ENCODE results near the gene CD82.
"Not testable (repeated sequence)": the region's sequence is repeated elsewhere in the genome, so short reads cannot be mapped to it uniquely, and the experiment has no call there.

Gene CD82

DNA sequence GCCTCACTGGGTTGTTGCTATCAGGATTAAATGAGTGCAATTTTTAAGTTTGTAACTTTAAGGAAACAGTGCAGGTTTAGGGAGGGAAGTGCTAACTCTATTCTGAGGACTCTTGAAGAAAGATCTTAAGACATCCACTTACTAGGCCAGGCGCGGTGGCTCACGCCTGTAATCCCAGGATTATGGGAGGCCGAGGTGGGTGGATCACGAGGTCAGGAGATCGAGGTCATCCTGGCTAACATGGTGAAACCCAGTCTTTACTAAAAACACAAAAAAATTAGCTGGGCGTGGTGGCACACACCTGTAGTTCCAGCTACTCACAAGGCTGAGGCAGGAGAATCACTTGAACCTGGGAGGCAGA lies 5.5 kb upstream of the CD82 start:
- not testable (repeated sequence) for DNase-seq (ENCODE audit: low spot score)

DNA sequence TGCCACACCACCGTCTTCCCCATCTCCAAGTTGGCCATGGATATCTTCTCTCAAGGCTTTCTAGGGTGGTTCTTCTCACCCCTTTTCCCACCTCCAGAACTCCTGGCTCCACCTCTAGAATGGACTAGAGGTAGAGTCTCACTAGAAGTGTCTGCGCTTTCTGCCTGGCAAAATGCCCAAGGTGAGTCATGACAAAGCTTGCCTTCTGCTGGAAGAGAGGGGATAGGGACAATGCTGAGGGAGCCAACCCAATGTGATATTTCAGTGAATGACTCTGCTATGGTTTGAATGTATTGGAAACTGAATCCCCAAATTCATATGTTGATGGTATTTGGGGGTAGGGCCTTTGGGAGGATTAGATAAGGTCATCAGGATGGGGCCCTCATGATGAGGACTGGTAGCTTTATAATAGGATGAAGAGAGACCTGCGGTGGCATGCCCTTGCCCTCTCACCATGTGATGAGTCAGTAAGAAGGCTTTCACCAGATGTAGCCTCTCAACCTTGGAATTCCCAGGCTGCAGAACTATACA lies 4.1 kb upstream of the CD82 start:
- no peak for DNase-seq (ENCODE audit: low spot score)

DNA sequence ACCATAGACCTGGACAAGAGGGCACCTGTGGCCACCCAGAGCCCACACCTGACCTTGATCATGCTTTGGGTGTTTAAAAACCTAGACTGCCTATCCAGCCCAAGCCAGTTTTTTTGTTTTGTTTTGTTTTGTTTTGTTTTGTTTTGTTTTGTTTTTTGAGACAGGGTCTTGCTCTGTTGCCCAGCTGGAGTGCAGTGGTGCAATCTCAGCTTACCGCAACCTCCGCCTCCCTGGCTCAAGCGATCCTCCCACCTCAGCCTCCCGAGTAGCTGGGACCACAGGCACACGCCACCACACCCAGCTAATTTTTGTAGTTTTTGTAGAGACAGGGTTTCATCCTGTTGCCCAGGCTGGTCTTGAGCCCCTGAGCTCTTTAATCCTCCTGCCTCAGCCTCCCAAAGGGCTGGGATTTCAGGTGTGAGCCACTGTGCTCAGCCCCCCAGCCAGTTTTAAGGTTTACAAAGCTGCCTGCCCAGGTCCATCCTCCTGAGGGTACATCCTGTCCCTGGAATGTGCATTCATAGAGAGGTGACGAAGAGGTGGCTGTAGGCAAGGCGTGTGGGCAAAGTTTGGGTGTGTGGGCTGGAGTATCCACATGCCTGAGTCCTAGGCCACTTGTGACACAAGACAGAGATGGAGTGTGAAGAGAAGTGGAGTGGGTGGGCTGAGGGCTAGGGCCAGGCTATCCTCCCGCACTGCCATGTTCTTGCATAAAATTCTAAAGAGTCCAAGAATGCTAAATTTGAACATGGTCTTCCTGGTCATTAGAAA lies 3.3 kb upstream of the CD82 start:
- no peak for DNase-seq (ENCODE audit: low spot score)

DNA sequence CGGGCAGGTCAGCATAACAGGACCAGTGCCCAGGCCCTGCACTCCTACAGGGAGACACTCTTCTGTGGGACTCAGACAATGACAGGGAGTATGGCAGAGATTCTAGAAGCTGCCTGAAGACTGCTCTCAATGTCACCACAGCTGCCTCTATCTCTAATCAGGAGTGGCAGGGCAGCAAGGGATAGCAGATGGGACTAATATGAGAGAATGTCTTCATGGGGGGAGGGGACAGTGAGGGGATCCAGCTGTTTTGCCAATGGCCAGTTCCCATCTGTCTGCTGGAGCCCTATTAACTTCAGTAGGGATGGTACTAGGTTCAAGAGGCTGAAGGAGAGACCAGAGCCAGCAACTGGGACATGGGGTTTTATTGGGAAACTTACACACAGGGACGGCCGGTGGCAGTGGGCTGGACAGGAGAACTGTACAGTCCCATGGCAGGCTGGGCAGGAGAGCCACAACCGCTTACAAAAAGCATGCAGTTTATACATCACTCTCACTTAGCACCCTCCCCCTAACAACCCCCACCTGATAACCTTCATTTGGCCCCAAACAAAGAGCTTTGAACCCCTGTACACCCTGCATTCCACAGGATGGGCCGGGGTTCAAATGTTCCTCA lies 2.5 kb upstream of the CD82 start:
- no peak for DNase-seq (ENCODE audit: low spot score)

DNA sequence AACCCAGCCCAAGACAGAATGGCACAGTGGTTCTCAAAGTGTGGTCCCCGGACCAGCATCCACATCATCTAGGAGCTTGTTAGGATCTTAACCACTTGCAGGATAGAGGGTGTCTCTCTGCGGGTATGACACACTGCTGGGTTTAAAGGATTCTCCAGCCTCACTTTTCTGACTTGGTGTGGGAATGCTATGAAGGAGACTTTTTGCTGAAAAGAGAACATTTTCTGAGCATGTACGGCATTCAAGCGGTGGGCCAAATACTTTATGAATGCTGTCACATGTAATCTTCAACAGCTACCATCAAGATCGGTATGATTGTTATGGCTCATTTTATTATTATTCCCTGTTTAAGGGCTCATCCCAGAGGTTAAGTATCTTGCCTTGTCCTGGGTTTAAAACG lies 1.8 kb upstream of the CD82 start:
- DNase-seq (ENCODE audit: low spot score) = no peak

DNA sequence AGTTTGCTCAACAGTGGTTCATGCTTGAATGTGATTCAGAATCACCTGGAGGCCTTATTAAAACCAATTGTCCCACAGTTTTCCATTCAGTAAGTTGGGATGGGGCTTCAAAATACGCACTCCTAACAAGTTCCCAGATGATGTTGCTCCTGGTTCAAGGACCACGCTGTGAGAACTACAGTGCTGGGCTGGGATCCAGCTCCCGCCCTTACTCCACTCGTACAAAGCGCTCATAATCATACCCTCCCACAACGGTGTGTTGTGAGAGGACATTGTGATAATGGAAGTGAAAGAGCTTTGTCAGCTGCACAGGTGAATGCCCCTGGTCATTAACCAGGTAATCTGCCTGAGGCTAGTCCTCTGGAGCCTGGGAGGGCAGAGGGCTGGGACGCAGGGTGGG lies 1.3 kb upstream of the CD82 start:
- DNase-seq (ENCODE audit: low spot score) = no peak

DNA sequence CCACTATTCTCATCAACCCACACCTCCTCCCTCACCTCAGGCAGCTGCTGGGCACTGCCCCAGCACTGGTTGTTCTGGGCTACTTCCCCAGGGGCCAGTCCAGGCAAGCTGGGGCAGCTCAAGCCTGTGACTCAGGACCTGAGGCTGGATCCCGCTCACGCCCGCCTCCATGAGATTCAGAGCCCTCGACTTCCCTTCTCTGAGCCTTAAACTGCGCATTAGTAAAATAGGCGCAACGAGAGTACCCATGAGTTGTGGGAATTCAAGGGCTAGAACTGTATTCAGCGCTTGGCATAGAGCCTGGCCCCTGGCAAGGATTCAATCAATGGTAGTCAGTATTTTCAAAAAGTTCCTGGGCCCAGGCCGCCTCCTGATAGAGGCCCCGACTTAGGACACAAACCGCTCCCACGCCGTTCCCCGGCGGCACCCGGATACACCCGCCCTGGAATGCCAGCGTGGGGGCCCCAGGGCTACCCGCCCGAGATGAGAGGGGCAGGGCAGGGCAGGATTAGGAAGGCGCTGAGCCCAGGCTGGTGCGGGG lies 723 bp upstream of the CD82 start:
- no peak for DNase-seq (ENCODE audit: low spot score)

DNA sequence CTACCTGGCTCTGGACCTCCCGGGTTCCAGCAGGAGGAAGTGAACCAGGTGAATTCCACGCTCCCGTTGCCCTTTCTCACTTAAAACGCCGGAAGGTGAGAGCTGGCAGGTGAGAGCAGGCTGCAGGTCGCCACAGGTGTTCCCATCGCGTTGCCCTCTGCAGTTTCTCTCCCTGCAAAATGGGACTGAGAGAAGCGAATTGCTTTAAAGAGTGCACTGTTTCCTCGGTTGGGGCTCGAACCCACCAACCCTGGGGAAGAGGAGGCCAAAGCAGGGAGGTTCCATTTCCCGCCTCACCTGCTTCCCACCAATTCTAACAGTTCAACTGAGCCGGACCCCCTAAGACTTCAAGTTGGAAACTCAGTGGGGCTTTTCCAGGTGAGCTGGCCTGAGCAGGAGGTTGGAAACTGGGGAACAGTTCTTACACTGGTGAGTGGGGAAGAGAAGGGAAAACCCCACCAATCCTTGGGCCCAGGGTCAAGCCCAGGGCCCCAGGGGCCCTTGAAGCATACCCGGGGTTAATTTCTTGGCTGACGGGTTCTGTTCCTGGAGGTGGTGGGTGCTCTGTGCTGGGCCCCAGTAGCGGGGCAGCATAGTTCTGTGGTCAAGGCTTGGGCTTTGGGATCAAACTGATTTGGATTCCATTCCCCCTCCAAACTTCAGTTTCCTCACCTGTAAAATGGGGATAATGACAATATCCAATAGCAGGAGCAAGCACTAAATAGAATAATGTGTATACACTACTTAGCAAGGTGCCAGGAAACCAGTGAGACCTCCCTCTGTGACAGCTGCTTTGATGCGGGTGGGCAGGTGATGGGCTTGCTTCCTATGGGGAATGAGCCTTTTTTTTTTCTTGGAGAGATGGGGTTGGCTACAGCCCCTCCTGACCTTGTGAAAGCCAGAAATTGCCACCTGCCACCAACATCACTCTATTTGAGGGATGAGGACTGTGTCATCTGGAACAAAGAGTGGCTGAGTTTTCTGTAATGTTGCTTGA lies 788 bp downstream of the CD82 start:
- no peak for DNase-seq (ENCODE audit: low spot score)

DNA sequence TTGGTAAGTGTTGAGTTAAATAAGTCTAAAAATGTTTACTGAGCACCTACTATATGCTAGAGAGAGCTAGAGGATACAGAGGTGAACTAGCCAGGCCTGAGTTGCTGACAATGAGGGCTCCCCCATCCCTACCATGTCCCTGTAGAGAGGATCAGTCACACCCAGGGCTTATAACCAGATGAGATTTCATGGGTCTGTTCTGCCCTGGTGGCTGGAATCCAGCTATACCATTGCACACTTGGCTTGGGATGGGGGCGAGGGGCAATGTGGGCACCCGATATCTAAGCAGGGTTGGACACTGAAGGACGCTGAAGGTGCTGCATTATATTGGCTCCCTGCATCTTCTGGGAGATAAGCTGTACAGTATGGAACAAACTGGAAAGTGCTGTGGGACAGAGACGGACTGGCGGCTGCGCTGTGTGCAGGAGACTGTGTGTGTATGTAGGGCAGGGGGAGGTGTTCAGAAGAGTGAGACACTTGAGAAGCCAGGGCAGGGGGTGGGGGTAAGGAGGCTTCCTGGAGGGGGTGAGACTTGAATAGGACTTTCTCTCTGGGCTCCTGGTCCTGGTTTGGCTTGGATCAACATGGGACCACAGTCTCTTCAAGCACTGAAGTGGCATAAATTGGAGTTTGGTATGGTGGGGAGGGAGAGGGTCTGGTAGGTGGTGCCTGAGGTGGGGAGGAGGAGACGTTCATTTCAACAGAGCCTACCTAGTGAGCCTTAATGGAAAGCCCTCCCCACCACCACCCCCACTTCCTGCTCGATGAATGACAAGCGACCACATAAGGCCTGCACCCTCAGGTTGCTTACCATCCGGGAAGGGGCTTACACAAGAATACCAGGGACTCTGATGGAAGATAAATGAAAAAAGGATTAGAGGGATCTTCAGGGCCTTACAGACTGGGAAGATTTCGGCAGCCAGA lies 1.8 kb downstream of the CD82 start:
- DNase-seq (ENCODE audit: low spot score) = no peak

DNA sequence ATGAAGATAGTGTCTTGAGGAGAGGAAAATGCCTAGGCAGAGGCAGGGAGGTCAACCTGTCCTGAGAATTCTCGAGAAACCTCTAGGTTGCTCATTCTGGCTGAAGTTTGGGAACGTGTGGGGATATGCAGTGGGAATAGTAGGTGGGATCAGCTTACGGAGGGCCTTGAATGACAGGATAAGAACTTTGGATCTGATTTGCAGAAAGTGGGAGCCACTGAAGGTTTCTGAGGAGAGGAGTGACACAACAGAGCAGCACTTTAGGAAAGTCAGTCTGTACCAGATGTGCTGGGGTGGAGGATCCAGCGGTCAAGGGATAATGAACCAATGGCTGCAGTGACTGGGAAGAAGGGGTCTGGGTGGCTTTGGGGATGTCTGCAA lies 2.4 kb downstream of the CD82 start:
- no peak for DNase-seq (ENCODE audit: low spot score)

DNA sequence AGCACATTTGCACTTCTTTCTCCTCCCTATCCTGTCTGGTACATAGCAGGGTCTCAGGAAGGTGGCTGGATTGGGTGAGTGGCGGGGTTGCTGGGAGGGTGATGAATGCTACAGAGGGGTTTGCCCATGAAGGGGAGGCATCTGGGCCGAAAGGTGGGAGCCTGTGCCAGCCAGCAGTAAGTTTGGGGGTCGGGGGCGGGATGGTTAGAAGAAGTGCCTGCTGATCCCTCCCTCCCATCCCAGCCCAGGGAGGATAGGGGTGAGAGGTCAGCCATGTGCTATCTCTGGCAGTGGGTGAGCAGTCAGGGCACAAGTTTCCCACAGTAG lies 2.8 kb downstream of the CD82 start:
- DNase-seq (ENCODE audit: low spot score) = no peak

DNA sequence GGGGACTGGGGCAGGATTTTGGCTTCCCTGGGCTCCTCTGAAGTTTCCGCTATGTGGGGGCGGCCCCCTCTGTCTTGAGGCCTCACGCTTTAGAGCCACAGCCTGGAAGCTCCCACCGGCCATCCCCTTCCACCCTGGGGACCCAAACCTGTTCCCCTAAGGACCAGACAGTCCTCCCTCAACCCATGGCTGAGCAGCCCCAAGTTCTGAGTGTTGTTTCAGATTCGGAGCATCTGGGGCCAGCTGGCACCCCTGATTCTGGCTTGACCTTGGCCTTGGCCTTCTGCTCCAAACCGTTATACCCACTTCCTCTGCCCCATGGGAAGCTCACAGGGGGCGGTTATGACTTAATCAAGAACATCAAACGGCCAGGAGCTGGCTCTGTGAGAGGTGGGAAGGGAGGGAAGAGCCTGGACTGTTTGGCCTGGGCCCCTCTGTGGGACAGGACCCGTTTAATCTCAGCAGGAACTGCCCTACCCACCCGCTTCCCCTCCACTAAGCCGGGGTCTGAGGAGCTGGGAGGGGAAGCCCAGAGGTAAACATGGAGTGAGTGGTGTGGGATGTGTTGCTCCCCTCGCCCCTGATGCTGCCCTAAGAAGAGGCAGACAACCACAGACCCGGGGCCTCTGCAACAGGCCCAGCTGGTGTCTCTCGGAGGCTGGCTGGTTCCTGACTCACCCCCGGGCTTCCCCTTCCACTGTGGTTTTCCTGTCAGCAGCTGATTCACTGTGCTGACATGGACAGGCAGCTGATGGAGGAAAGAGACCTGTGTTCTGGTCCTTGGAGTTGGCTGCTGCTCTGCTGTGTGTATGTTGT lies 3.4 kb downstream of the CD82 start:
- DNase-seq (ENCODE audit: low spot score) = no peak

DNA sequence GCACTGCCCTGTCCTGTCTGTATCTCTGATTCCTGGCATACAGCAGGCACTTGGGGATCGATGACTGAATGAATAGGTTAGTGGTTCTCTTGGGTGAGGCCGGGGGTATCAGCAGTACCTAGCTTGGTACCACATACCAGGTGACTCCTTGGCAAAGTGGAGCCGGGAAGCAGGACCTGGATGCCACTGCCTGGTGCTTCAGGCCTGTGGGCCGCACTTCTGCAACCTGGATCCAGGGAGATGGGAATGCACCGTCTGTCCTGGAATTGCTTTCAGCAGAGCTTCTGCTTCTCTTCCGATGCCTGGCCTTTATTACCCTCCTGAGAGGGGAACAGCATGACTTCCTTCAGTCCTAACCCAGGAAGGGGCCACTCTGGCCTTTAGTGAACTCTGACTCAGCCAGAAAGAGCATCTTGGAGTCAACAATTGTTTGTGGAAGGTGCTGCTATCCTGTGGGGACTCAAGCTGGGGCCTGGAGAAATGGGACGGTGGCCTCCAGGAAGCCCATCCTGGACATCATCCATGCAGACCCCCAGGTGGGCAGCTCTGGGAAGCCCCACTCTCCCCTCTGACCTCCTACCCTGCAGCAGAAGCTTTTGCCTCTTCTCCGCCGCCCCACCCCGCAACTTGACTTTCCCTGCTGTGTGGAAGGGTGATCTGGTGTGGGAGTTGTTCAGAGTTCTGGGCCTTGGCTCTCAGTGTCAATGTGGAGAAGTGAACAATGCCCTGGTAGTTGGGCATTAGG lies 5.1 kb downstream of the CD82 start:
- no peak for DNase-seq (ENCODE audit: low spot score)

DNA sequence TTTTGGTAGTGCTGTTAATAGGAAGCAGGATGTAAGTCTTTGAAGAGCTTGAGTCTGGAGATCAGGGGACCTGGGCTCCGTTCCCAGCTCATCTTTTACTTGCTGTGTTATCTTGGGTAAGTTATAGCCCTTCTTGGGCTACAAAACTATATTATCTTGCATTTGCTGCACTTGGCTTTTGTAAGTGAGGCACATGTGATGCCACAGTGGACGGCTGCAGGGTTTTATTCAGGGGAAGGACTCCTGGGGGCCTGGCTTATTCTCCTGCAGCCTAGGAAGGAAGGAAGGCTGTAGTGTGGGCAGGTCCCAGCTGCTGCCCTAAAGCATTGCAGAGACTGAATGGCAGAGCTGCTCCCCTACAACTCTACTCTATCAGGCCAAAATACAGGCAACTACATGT lies 6.4 kb downstream of the CD82 start:
- DNase-seq (ENCODE audit: low spot score) = no peak

DNA sequence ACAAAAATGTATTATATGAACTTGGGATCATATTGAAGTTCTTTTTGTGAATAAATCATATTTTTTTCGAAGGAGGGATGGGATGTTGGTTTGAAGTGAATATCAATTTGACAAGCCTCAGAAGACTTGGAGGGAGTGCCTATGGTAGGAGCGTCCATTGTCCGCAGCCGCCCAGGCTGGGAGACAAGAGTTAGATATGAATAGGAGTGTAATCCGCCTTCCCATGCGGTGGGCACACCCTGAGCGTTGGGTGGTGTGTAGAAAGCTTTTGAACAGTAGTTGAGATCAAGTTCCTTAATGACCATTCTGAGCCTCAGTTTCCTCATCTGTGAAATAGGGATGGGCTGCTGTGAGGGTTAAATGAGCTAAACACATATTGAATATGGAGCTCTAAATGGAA lies 7.0 kb downstream of the CD82 start:
- no peak for DNase-seq (ENCODE audit: low spot score)

DNA sequence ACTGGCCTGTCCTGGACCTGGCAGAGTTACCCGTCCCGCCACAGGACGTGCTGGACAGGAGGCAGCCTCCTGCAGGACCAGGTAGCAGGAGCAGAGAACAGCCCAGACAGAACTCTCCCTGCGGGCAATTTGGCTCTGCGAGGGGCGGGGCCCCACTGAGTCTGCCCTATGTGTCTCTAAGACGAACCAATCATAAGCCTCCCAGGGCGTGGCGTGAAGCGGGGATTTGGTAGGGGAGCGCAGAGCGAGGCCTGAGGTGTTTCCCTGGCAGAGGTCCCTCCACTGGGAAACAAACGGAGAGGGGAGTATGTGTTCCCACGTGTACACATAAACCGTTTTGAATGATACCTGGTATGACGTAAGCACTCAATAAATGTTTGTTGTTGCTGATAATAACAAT lies 7.4 kb downstream of the CD82 start:
- DNase-seq (ENCODE audit: low spot score) = no peak

DNA sequence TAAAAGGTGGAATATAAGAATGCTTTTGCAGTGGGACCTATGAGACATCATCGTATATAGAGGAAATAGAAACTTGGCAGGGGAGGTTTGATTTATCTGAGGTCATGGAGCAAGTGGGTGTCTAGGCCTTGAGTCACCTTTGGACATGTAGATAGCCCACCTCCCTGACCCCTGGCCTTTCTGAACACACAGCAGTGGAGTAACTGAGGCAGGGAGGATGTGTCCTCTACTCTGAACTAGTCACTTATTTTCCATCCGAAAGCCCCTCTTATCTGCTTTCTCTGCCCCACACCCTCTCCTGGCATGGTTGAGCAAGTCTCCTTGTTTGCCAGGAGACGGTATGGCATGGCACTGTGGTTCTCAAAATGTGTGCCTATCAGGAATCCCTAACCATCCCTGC lies 7.9 kb downstream of the CD82 start:
- no peak for DNase-seq (ENCODE audit: low spot score)

DNA sequence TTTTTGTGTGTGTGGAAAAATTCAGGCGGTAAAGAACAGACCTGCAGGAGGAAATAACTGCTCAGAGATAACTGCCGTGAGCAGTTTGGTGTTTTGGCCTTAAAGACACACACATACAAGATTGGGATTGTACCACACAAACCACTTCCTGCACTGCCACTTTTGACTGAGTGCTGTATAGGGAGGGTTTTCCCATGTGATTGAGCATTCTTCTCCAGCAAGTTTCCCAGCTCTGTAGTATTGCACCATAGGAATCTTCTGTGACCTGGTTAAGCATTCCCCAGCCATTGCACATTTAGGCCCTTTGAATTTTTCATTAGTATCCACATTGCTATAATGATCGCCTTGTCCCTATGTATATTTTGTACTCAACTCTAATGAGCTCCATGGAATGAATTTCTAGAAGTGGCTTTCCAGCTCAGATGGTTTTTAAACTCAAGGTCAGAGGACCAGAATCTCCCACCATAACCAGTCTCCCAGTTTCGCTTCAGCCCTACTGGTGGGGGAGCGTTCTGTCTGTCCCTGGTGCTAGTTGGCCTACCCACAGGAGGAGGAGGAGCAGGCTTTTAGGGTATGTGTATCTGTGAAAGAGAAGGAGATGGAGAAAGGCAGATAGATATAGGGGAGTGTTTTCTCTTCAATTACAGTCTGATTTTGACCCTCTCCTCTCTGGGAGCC lies 9.3 kb downstream of the CD82 start:
- DNase-seq (ENCODE audit: low spot score) = no peak

DNA sequence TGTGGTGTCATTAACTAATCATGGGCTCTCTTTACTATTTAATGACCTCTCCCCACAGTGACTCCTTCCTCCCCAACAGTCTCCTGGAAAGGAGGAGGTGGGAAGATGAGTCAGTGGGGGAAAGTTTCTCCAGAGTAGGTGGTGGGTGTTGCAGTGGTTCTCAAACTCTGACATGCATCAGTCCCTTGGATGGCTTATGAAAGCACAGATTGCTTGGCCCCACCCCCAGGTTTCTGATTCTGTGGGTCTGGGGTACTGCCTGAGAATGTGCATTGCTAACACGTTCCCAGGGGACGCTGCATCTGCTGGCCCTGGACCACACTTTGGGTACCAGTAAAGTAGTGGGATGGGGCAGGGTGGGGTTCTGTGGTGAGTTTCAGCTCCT lies 9.8 kb downstream of the CD82 start:
- DNase-seq (ENCODE audit: low spot score) = no peak
